ENCODE results near the gene RNU1-4.
"Not testable (repeated sequence)": the region's sequence is repeated elsewhere in the genome, so short reads cannot be mapped to it uniquely, and the experiment has no call there.

Gene RNU1-4

DNA sequence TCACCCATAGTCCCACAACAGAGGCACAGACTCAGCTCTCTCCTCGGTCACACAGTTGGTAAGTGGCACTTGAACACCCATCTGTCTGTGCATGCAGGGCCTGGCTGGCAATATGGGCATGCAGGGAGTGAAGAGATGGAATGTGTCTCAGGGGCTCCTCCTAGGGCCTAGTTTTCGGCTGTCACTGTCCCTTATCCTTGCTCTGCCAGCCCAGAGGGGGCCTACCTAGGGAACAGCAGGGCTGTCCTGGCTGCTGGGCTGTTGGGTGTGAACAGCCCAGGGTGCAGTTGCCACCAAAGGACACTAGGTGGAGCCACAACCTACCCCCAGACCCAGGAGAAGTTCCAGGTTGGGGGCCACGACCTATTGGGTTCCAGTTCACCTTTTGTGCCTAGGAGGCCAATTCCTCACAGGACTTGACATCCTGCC is 30.6 kb upstream of the RNU1-4 start:
- peak; percentile 58 for DNase-seq

DNA sequence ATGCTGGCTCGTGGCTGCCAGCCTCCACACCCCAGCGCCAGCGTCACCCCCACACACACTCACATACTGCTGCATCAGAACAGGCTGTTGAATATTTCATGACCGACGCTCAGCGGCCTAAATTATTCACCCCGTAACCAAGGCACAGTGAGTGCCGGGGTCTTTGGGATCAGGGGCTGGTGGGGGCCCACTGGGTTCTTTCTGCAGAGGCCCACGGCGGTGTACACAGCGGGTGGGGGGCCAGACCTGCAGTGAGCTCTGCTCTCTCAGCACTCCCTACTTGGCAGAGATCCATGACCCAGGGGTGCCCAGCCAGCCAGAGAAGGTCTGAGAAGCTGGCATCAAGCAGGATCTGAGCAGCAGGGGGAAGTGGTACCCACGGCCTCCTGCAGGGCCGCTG is 29.7 kb upstream of the RNU1-4 start:
- DNase-seq: not testable (repeated sequence)

DNA sequence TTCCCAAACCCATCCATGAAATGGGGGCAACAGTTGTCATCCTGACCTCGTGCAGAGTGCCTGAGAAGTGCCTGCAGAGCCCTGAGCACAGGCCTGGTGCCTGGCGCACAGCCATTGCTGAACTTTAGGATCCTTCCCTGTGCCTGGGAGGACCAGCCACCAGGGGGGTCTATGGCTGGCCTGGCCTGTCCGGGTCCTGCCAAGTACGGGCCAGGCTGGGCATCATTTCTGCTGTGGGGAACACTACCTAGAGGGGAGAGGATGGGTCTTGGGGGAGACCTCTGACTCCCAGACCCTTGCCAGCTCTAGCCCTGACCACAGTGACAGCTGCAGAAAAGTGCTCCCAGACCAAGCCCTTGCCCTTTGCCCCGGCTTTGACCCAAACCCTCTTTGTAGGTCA is 28.2 kb upstream of the RNU1-4 start:
- DNase-seq: not testable (repeated sequence)

DNA sequence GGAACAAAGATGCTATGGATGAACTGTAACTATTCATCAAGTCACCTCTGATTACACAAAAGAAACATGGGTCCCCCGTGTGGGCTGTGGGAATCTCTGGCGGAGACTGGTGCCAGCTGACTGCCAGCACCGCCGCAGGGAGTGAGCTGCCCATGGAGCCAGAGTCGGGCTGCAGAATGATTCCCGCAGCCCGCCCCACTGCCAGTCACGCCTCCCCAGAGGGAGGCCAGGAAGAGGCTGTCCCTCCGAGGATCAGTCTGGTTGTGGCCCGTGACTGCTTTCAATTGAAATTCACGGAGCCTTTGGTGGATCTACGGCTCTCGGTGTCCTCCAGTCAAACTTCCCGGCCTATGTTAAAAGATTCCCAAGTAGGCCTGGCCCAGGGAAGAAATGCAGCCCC is 27.7 kb upstream of the RNU1-4 start:
- DNase-seq: not testable (repeated sequence)

DNA sequence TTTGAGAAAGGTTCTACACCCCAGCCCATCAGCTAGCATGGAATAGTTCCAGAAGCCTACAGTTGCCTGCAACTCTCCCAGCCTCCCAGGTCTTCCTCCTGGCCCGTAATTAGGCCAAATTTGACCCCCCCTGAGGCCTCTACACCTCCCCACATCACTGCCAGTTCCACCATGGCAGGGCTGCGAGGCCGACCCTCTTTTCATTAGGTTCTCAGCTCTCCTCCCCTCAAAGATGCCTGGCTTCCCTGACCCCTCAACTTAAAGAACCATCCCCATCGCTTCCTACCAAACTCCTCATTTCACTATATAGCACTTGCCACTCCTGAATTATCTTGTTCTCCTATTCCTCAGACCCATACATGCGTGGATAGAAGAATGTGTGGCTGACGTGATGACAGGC is 27.3 kb upstream of the RNU1-4 start:
- not testable (repeated sequence) for DNase-seq

DNA sequence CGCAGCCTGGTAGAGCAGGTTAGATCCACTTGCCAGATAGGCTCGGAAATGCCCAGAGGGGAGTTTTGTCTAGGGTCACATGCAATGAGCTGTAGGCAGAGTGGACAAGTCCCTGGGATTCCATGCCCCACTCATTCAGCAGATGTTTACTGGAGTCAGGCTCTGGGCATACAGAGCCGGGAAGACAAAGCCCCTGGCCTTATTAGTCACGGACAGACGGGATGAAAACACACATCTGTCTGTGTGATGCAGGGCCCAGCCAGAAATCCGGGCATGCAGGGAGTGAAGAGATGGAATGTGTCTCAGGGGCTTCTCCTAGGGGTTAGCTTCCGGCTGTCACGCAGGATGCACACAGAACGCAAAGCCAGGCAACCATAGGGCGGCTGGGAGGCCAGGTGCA is 26.8 kb upstream of the RNU1-4 start:
- DNase-seq: not testable (repeated sequence)

DNA sequence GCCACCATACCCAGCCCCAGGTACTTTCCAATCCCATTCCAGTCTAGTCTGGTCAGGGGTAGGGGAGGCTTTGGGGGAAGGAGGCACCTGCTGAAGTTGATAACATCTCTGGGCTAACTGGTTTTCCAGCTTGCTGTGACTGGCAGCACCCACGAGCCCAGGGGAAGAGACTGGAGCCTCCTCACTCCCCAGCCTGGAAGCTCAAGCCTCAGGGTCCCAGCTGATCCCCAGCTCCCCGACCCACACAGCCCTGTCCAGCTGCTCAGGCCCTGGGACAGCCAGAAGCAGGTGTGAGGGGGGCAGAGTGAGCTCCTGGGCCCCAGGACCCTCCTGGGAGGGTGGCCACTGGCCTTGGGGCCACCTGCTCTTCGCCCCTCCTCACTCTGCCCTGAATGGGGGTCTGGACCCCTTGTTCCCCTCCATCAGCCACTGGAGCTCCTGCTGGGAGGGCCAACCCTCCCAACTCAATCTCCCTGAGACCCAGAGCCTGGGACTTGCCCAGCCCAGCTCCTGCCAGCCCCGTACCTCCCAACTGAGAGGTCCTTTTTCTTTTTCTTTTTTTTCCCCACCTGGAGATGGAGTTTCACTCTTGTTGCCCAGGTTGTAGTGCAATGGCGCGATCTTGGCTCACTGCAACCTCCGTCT is 23.5 kb upstream of the RNU1-4 start:
- no peak for DNase-seq

DNA sequence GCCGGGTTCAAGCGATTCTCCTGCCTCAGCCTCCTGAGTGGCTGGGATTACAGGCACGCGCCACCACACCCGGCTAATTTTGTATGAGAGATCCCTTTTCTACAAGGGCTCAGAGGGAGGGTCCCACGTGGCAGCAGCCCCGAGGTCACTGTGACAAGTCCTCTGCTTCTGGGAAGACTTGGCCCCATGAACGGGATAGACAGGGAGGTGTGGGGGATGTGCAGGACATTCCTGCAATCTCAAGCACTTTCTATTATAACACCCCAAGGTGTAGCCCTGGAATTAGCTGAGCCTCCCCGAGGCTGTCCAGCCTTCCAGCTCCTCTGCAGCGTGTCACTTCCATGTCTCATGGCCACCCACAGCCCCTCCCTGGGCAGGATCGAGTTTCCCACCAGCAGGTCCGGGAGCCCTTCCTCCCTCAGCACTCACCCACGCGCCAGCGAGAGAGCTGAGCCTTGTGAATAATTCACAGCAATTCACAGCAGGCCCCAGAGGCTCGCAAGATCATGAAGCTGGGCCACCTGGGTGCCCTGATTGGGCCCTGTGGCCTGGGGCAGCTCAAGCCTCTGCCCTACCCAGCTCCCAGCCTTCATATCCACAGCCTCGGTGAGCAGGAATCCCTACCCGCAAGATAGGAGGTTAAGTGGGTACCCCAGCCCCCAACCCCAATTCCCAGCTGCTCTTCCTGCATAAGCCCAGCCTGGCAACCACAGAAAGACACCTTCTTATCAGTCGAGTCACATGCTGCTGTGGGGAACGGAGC is 22.8 kb upstream of the RNU1-4 start:
- no peak for DNase-seq

DNA sequence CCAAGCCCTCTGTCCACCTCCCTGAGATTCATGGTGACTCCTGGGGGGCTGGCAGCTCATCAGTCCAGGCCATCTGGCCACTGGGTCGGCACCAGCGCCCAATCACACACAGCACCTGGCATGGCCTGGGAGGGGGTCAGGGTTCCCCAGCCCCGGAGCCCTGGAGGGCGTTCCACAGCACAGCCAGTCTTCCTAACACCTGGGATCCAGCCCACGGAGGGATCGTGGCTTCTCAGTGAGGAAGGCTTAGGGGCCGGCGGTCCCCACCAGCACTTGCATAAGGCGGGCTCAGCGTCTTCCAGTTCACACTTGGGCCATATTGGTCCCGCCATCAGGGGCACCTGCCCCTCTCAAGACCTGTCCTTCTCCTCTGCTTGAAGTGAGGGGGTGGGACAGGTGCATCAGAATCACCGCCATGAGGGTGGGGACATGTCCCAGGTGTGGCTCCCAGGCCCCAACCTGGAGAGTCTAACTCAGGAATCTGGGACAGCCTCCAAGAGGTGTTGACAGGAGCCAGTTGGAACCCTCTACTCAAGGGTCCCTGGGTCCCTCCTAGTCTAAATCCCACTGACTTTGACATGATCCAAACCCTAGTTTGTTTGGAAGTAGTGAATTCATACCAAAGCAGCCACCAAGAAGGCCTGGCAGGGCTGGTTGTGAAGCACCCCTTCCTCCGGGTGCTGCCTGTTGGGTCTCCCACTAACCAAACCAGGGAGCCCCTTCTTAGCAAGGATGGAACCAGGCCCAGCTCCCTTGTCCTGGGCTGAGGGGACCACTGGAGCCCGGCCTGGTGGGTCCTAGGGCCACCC is 22.0 kb upstream of the RNU1-4 start:
- DNase-seq: not testable (repeated sequence)

DNA sequence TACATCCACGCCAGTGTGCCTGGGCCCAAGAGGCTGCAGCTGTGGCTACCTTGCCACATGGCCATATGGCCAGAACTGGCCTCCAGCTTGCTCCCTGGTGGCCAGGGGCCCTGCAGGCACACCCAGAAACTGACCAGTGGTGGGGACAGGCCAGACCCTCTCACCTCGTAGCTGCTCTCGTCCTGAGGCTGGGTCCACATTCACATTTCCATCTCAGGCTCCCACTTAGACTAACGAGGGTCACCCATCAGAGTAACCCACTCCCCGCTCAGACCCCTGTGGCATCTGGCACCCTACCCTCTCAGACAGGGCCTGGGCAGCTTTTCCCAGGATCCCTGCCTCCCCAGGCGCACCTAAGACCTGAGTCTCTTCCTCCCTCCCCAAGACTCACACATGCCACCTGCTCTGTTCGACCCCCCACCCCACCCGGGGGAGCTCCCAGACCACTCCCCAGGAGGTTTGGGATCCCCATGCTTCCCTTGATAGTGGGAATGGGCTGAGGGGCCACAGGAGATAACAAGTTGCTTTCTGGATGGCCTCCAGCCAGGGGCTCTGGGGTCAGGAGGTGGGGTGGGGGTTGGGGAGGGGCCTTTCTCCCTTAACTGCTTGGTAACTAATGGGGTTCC is 21.3 kb upstream of the RNU1-4 start:
- DNase-seq: no peak

DNA sequence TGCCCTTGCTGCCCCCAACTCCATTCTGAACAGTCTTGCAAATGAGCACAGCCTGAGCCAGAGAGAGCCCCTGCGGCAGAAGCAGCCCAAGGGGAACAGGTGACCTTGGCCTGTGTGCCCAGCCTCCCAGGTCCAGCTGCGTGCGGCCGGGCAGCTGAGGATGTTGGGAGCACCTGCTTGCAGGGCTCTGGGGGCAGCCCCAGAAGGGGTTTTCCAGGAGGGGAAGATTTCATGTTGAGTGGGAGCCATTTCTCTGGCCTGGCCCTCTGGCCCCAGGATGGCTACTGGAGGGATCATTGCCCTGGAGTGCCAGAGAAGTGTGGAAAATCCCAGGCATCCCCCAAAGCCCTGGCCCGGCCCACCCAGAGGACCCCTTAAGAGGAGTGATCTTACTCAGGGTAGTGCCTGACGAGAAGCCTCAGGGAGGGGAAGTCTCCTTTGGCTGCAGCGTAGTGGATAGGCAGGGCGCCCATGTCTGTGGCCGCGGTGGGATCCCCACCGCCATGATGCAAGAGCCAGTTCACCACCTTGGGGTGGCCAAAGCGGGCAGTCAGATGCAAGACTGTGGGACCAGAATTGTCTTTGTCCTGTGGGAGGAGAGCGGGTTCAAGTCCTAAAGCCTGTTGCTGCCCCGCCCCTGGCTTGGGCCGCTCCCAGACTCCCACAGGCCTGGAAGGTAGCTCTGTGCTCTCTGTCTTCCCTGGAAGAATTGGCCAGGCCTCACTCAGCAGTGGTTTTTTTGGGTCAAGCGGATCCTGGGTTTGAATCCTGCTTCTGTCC is 20.6 kb upstream of the RNU1-4 start:
- DNase-seq: no peak

DNA sequence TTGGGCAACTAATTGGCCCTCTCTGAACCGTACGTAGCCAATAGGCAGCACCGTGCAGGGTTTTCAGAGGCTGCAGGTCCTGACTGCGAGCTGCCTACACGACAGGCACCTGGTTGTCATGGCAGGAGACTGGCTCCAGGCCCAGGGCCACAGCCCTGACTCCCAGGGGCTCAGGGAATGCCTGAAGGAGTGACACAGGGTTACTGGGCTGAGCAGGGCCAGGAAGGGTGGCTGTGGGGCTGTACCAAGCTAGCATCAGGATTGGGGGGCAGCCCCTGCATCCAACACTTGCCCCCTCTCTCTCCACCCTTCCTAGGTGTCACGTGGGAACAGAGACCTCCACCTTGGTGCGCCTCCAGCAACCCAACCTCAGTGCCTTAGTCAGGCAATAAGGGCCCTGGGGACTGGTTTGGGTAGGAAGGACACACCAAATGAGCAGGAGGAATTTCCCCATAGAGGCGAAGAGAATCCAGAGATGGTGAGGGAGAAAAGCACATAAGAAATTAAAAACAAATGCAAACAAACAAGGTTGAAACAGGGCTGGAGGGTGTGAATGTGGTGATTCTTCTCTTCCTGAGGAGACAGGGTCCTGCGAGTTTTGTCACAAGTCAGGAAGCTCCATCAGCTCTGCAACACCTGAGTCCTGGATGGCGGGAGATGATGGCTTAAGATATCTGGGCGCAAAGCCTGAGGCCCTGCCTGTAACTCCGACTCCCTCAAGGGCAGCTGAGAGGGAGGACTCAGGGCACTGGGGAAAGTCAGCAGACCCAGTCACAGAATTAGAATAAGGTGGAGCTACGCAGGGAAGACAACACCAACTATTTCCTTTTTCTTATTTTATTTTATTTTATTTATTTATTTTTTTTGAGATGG is 19.7 kb upstream of the RNU1-4 start:
- no peak for DNase-seq

DNA sequence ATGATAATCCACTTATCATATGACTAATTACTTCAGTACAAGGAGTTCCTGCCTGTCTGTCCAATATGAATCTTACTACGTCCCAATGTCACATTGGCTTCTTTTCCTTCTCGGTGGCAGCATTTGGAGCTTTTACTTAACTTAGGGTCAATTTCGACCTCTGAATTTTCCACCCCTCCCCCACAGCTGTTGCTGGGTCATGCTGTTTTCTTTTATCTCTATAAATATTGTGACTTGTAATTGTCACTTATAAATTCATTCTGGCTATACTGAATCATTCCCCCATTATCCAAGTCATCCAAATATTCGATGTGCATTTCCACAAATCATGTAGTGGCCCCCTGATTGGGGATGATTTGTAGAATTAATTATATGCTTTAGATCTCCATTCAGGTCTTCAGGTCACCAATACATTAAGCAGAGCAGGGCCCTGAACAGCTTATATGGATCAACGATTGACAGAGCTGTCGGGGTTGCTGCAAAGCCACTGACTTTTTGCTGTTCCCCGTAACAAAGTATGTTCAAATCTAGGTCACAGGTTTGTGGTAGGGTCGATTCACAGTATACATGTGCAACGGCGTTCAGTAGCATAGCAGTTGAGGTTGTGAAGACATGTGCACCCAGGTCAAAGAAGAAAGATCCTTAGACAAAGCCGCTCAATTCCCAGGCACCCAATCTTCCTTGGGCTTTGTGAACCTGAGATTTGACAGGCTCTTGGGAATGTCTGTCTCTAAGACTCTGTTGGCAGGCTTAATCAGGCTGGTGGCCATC is 18.3 kb upstream of the RNU1-4 start:
- no peak for DNase-seq

DNA sequence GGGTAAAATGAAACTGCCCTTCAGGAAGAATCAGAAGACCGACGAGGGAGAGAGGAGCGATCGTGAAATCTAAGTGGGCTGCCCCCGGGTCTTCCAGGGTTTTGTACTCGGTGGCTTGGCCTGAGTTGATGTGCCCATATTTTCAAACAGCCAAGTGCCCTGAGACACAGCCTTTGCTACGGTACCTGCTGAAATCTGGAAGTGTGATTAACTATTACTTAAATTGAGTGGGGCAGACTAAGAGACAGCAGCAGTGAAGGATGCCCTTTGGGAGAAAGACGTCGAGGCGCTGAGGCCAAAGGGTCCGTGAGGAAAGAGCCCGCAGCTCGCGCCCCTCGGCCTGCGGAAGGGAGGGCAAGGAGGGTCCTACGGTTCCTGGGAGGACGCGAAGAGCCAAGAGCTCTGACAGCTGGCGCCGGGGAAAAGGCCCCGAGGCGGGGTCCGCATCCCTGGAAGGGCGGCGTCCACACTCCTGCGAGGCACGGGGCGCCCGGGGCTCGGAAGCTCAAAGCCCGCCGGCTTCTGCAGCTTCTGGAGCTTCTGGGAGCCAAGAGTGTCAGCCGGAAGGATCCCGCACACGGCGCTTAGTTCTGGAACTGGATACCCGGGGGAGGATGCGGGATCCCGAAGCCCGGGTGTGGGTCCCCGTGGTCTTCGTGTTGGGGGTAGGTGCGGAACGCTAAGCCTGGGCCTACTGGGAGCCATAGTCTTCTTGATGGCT is 15.4 kb upstream of the RNU1-4 start:
- DNase-seq: no peak

DNA sequence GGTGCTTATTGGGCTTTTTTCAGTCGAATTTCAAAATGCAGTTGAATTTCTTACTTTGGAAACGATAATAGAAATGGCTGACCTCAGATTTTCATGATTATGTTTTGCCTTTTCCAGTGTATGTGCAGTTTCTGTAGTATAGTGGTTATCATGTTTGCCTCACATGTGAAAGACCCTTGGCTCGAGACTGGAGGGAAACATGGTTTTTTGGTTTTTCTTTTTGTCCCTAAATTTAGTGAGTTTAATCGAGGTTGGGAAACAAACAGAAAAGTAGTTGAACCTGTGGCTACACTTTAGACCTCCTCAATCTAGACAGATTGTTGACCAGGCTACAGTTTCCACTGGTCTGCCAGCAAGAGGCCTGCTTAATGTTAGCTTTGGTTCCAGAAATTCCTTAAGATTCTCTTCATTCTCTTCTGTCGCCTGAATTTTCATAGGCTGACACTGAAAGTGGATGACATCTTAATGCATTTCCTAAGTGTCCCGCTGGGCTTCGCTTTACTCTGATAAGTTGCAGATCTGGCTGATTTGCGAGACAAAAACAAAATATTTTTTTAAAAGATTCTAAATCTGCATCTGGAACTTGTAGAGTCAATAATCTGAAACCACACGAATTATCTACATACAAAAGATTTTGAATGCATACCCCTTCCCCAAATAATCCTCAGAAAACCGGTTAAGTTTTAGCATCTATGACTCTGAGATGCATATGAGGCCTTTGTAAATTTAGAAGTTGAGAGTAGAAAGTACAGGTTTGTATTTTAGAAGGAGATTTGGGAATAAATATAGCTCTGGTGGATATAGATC is 14.7 kb upstream of the RNU1-4 start:
- DNase-seq: not testable (repeated sequence)

DNA sequence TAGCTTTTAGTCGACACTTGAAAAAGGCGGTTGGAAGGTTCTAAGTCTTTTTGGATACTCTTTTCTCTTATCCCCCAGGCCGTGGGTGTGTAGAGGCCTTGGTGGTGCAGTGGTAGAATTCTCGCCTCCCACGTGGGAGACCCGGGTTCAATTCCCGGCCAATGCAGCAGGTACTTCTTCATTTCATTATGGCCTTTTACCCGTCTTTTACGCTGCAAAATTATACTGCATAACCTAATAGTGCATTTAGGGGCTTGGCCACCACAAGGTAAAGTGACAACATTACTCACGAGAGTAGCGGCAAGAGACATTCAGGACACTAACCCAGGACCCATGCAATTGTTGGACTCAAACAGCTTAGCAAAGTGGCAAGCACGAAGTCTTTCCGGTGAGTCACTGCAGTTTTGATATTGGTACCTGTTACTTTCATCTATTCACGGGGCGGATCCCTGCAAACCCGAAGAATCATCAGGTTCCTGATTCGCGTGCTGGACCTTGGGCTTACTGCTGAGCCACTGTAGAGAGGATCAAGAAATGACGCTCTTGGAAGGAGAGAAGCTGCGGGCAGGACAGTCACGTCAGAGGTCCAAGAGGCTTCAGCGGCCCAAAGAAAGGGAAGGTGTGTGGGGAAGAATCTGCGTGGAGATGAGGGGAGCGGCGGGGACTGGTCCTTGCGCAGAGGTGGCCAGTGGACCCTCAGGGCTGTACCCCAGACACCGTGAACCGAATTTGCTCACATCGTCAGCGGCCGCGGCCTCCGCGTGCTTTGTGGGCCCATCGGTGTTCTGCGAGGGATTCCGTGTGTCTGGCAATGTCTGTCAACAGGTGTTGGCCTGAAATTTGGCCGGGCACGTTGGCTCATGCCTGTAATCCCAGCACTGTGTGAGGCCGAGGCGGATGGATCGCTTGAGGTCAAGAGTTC is 12.9 kb upstream of the RNU1-4 start:
- no peak for DNase-seq

DNA sequence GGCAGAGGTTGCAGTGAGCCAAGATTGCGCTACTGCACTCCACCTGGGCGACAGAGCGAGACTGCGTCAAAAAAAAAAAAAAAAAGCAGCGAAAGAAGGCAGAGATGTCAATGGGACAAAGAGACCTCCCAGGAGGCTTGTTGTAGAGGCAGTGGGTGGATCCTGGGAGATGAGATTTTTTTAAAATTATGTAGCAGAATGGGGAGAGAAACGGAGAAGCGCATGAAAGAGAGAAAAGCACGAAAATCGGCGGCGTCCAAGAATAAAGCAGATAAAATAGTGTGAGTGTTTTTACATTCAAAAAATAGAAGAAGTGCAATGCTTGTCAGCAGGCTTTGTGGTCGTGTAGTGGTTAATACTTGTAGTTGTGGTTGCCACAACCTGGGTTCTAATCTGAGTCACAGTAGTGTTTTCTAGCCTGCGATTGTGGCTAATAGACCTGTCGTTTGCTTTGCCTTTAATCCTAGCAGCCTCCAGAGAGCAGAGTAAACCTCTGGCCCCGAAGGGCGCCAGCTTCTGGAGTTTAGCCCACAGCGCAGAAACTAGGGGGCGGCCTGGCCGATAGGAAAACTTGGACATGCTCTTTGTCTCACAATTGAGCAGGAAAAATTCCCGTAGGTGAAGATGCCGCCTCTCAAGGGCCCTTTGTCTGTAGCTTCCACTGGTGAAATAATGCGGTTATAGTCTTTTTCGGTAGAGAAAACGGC is 11.9 kb upstream of the RNU1-4 start:
- DNase-seq: not testable (repeated sequence)

Measured in CD4-positive, alpha-beta T cell treated with Interleukin-15 for 1 hour (primary cell).